A549 (cell line): Measurements from ENCODE around the gene TBRG4. TPM values are rescaled to one million over a fixed set of nuclear protein-coding genes. Genes with fewer than 3 reads are reported as not detected.

Source experiments
- ATAC-seq, 2 experiments: fragments of 200-7000 bp in 1 of 2; fragments of >200 bp in 1 of 2; cut with Nextera tagmentation in 1 of 2; cut with Tn5 transposase in 1 of 2; 3 replicates each; pipeline versions ENCODE4 v1.8.0 to v1.9.1; 2018 to 2020; ENCODE audit warnings: mild to moderate bottlenecking in 1 of 2, moderate library complexity in 1 of 2
- CTCF ChIA-PET: fragments of 300-600 bp; sonication (Branson Sonifier 250); formaldehyde crosslinking; extraction: SDS; loops from one replicate; lab custom pipeline; 2021; ENCODE audit warnings: antibody characterized with exemption, inconsistent platforms; lab: Yijun Ruan, JAX
- POLR2A ChIA-PET: fragments of 350-600 bp; formaldehyde crosslinking; extraction: SDS; loops from one replicate; lab custom pipeline; 2021; ENCODE audit warnings: antibody characterized with exemption, inconsistent platforms; lab: Yijun Ruan, JAX
- DNase-seq, 2 experiments: peaks; one replicate each; pipeline versions ENCODE4 v3.0.0 to v3.0.0-alpha.2; 2011 to 2016; ENCODE audit warnings: low read depth in 1 of 2, low spot score in 1 of 2
- FAIRE-seq: peaks from 2 replicates; lab custom pipeline; 2011; peaks lifted over from hg19 to GRCh38; lab: Jason Lieb, UNC
- H3K27ac ChIP-seq, 2 experiments: fragments of >200 bp; sonication (Bioruptor Twin); formaldehyde crosslinking; 3 replicates each; pipeline ENCODE4 v1.5.1; 2016 to 2017
- H3K4me1 ChIP-seq: fragments of >200 bp; sonication (Bioruptor Twin); formaldehyde crosslinking; 3 replicates; pipeline ENCODE4 v1.6.1; 2016
- H3K4me2 ChIP-seq: fragments of >200 bp; sonication (Bioruptor Twin); formaldehyde crosslinking; 3 replicates; pipeline ENCODE4 v1.6.1; 2016
- H3K4me3 ChIP-seq: fragments of >200 bp; sonication (Bioruptor Twin); formaldehyde crosslinking; 3 replicates; pipeline ENCODE4 v1.5.1; 2016
- H3K9me3 ChIP-seq: fragments of >200 bp; sonication (Bioruptor Twin); formaldehyde crosslinking; 3 replicates; pipeline ENCODE4 v1.6.1; 2016
- BCL3 ChIP-seq: fragments of >200 bp; sonication (Bioruptor Twin); formaldehyde crosslinking; IDR thresholded peaks from 3 replicates; pipeline ENCODE4 v1.6.1; 2016
- CBX2 ChIP-seq: fragments of 200-600 bp; sonication (generic); IDR thresholded peaks from 2 replicates; pipeline ENCODE4 v1.6.1; 2016; ENCODE audit warnings: low read depth, mild to moderate bottlenecking, borderline replicate concordance
- CEBPB ChIP-seq, 2 experiments: fragments of >200 bp in 1 of 2; sonication (Bioruptor Twin) in 1 of 2; formaldehyde crosslinking in 1 of 2; IDR thresholded peaks; 2 replicates each; pipeline ENCODE4 v1.6.1; 2012 to 2016
- CHD2 ChIP-seq: fragments of 150-350 bp; IDR thresholded peaks from 2 replicates; pipeline ENCODE4 v1.6.1; 2014; ENCODE audit warnings: low read length; ENCODE audit not compliant: partially characterized antibody
- CHD4 ChIP-seq: fragments of 200-600 bp; sonication (generic); IDR thresholded peaks from 2 replicates; pipeline ENCODE4 v1.6.1; 2016; ENCODE audit warnings: antibody characterized with exemption, mild to moderate bottlenecking, borderline replicate concordance
- E2F6 ChIP-seq: IDR thresholded peaks from 2 replicates; pipeline ENCODE4 v1.6.1; 2012; ENCODE audit warnings: low read depth, borderline replicate concordance
- EP300 ChIP-seq, 2 experiments: fragments of >200 bp; sonication (Bioruptor Twin); formaldehyde crosslinking; IDR thresholded peaks; 2 replicates in 1 of 2; 3 replicates in 1 of 2; pipeline ENCODE4 v1.6.1; 2016 to 2017
- FOXS1 ChIP-seq: fragments of 250-450 bp; sonication (Bioruptor Pico); IDR thresholded peaks from 2 replicates; pipeline ENCODE4 v1.5.0; 2020; ENCODE audit warnings: mild to moderate bottlenecking, moderate library complexity
- HEYL ChIP-seq: fragments of 250-450 bp; sonication (Bioruptor Pico); IDR thresholded peaks from 2 replicates; pipeline ENCODE4 v1.8.0; 2021; ENCODE audit warnings: mild to moderate bottlenecking, moderate library complexity
- HOXA7 ChIP-seq: fragments of 250-450 bp; sonication (Bioruptor Pico); IDR thresholded peaks from 2 replicates; pipeline ENCODE4 v1.5.0; 2020; ENCODE audit warnings: mild to moderate bottlenecking, moderate library complexity
- HOXB5 ChIP-seq: fragments of 250-450 bp; sonication (Bioruptor Pico); IDR thresholded peaks from 2 replicates; pipeline ENCODE4 v1.5.0; 2020; ENCODE audit warnings: mild to moderate bottlenecking, moderate library complexity
- JUN ChIP-seq, 2 experiments: fragments of >200 bp; sonication (Bioruptor Twin); formaldehyde crosslinking; IDR thresholded peaks; 2 replicates in 1 of 2; 3 replicates in 1 of 2; pipeline ENCODE4 v1.6.1; 2016 to 2017
- JUNB ChIP-seq: fragments of >200 bp; sonication (Bioruptor Twin); formaldehyde crosslinking; IDR thresholded peaks from 2 replicates; pipeline ENCODE4 v1.6.1; 2016
- KDM1A ChIP-seq: fragments of 200-600 bp; sonication (generic); IDR thresholded peaks from 2 replicates; pipeline ENCODE4 v1.6.1; 2016; ENCODE audit warnings: low read depth, mild to moderate bottlenecking
- KDM5A ChIP-seq: fragments of 200-600 bp; sonication (generic); IDR thresholded peaks from 2 replicates; pipeline ENCODE4 v1.6.1; 2016; ENCODE audit warnings: antibody characterized with exemption, mild to moderate bottlenecking
- MAFK ChIP-seq: fragments of 450-650 bp; IDR thresholded peaks from 2 replicates; pipeline ENCODE4 v1.6.1; 2014; ENCODE audit not compliant: partially characterized antibody
- MAZ ChIP-seq: fragments of 150-350 bp; IDR thresholded peaks from 2 replicates; pipeline ENCODE4 v1.6.1; 2014; ENCODE audit warnings: antibody characterized with exemption, low read depth, low read length, borderline replicate concordance
- MYC ChIP-seq: IDR thresholded peaks from 2 replicates; pipeline ENCODE4 v1.6.1; 2012; ENCODE audit warnings: mild to moderate bottlenecking, inconsistent platforms, low read length, improper control_type of control experiment, borderline replicate concordance
- NPAS2 ChIP-seq: fragments of 250-450 bp; sonication (Bioruptor Pico); IDR thresholded peaks from 2 replicates; pipeline ENCODE4 v1.8.0; 2022; ENCODE audit warnings: mild to moderate bottlenecking, moderate library complexity, borderline replicate concordance
- NR3C1 ChIP-seq: fragments of >200 bp; sonication (Bioruptor Twin); formaldehyde crosslinking; IDR thresholded peaks from 3 replicates; pipeline ENCODE4 v1.6.1; 2017
- POLR2A ChIP-seq: IDR thresholded peaks from 2 replicates; pipeline ENCODE4 v1.6.1; 2012; ENCODE audit warnings: mild to moderate bottlenecking, low read length
- POLR2AphosphoS2 ChIP-seq: conservative IDR thresholded peaks from 2 replicates; pipeline ENCODE4 v1.6.1; 2012; ENCODE audit warnings: low read length, improper control_type of control experiment, inconsistent platforms
- RCOR1 ChIP-seq: fragments of 150-350 bp; IDR thresholded peaks from 2 replicates; pipeline ENCODE4 v1.6.1; 2014; ENCODE audit warnings: antibody characterized with exemption, low read length, low read depth
- REST ChIP-seq: fragments of 200-600 bp; sonication (generic); IDR thresholded peaks from 2 replicates; pipeline ENCODE4 v1.6.1; 2016; ENCODE audit warnings: antibody characterized with exemption, mild to moderate bottlenecking, moderate library complexity
- TFCP2L1 ChIP-seq: fragments of 250-450 bp; sonication (Bioruptor Pico); IDR thresholded peaks from 2 replicates; pipeline ENCODE4 v1.5.0; 2021; ENCODE audit warnings: mild to moderate bottlenecking
- USF2 ChIP-seq: fragments of 450-650 bp; IDR thresholded peaks from 2 replicates; pipeline ENCODE4 v1.6.1; 2014; ENCODE audit warnings: antibody characterized with exemption
- ZC3H11A ChIP-seq: fragments of 450-650 bp; IDR thresholded peaks from 2 replicates; pipeline ENCODE4 v1.6.1; 2014; ENCODE audit warnings: antibody characterized with exemption, mild to moderate bottlenecking
- ZSCAN20 ChIP-seq: fragments of 250-450 bp; sonication (Bioruptor Pico); IDR thresholded peaks from 2 replicates; pipeline ENCODE4 v1.8.0; 2022; ENCODE audit warnings: mild to moderate bottlenecking, moderate library complexity
- WGBS: methylation state at CpG from one replicate; pipeline ENCODE4 v1.1.6; 2017; ENCODE audit errors: missing lambda C conversion rate; 5-methylcytosine and 5-hydroxymethylcytosine counted together
- polyA plus RNA-seq, 4 experiments: library from polyadenylated mRNA; depleted of rRNA in 3 of 4; stranded (reverse); fragments of >200 nt; fragmentation: RNase III in 1 of 4; extraction: RNeasy Plus Mini Kit Qiagen cat#74134 plus additional on column Dnase treatment in 1 of 4; gene quantifications; 2 replicates in 3 of 4; 3 replicates in 1 of 4; pipeline ENCODE4 v1.2.3, GENCODE V29; 2011 to 2017

Gene TBRG4
- polyA plus RNA-seq, 2 of the 4 experiments (the other 2 are of a cell fraction) = 88.8 to 100 TPM

GRCh38 chr7:45068236-45069023 lies 43.1 kb downstream of the TBRG4 start:
- CTCF ChIA-PET = interaction anchor here (1.1 to 1.4 kb wide), 3 partner anchors 19 to 192 kb away, joined by 3 to 4 read pairs (median 4); no protein-coding TSS in a partner anchor
- WGBS = 91% methylated on average over 15 of the region's 15 CpGs
- H3K4me3 ChIP-seq = no peak overlapping the region
- FAIRE-seq (no peak), DNase-seq (no peak), ATAC-seq (no peak)
- POLR2A ChIA-PET = no interaction called here
- peaks cover 2% of the 10 kb centered on the region; the same call in 1 of the 3 replicates for H3K4me1 ChIP-seq
- no peak overlapping the region for H3K27ac ChIP-seq
- no peak overlapping the region for H3K4me2 ChIP-seq
- TF ChIP-seq ZC3H11A = no peak
- TF ChIP-seq JUN (IDR thresholded peaks at IDR 0.05) = no peak
- no peak for TF ChIP-seq REST
- TF ChIP-seq CHD2 = no peak
- no peak for TF ChIP-seq RCOR1
- TF ChIP-seq CHD4 = no peak
- no peak for TF ChIP-seq KDM5A
- TF ChIP-seq BCL3 = no peak
- no peak for TF ChIP-seq MAFK
- no peak for TF ChIP-seq E2F6
- TF ChIP-seq MAZ = no peak
- TF ChIP-seq TFCP2L1 (CRISPR knock-in tag) = no peak
- TF ChIP-seq EP300 (IDR thresholded peaks at IDR 0.05) = no peak
- no peak for TF ChIP-seq NR3C1
- TF ChIP-seq USF2 = no peak
- TF ChIP-seq KDM1A = no peak
- no peak for TF ChIP-seq HOXA7 (CRISPR knock-in tag)
- no peak for TF ChIP-seq CEBPB (IDR thresholded peaks at IDR 0.05)
- TF ChIP-seq ZSCAN20 (CRISPR knock-in tag) = no peak
- no peaks in the 10 kb centered on the region for H3K9me3 ChIP-seq

GRCh38 chr7:45067582-45067981 lies 43.9 kb downstream of the TBRG4 start:
- WGBS = 97% methylated on average over 3 of the region's 3 CpGs
- H3K4me1 ChIP-seq = no peaks in the 10 kb centered on the region
- DNase-seq (no peak), ATAC-seq (no peak), FAIRE-seq (no peak)
- no peaks in the 10 kb centered on the region for H3K9me3 ChIP-seq
- H3K27ac ChIP-seq = no peak overlapping the region
- POLR2A ChIA-PET = no interaction called here
- CTCF ChIA-PET = no interaction called here
- no peak overlapping the region for H3K4me2 ChIP-seq
- H3K4me3 ChIP-seq = no peak overlapping the region
- TF ChIP-seq RCOR1 = no peak
- no peak for TF ChIP-seq JUNB
- no peak for TF ChIP-seq MYC
- no peak for TF ChIP-seq POLR2AphosphoS2
- no peak for TF ChIP-seq NR3C1
- TF ChIP-seq HEYL = no peak
- no peak for TF ChIP-seq E2F6
- TF ChIP-seq FOXS1 (CRISPR knock-in tag) = no peak
- TF ChIP-seq TFCP2L1 (CRISPR knock-in tag) = no peak
- TF ChIP-seq KDM5A = no peak
- no peak for TF ChIP-seq HOXB5 (CRISPR knock-in tag)
- TF ChIP-seq CBX2 = no peak
- no peak for TF ChIP-seq POLR2A
- no peak for TF ChIP-seq NPAS2 (CRISPR knock-in tag)
